Uterus (tissue), 2 donors: ENCODE measurements around the gene DISP3.

ENCODE experiments used
- CTCF ChIP-seq, 4 experiments: fragments of 200-600 bp in 2 of 4; fragments of 450-650 bp in 2 of 4; sonication (generic) in 2 of 4; IDR thresholded peaks; one replicate each; pipeline ENCODE4 v1.5.1; 2016 to 2019; ENCODE audit warnings: antibody characterized with exemption in 4 of 4, mild to moderate bottlenecking in 2 of 4, moderate library complexity in 1 of 4
- POLR2A ChIP-seq, 2 donors: fragments of 450-650 bp; IDR thresholded peaks; one replicate each; pipeline ENCODE4 v1.6.1; 2016; ENCODE audit warnings: antibody characterized with exemption in 2 of 2, mild to moderate bottlenecking in 1 of 2, moderate library complexity in 1 of 2

- TF ChIP-seq CTCF (IDR thresholded peaks at IDR 0.05) = no peak
- no peak for TF ChIP-seq POLR2A (IDR thresholded peaks at IDR 0.05)
These were observed 7.5 kb upstream of the DISP3 start for GRCh38 chr1:11471473-11471872.
